Left renal cortex interstitium (tissue), 4 donors: ENCODE measurements around the gene FOLH1. TPM values are rescaled to one million over a fixed set of nuclear protein-coding genes. Genes with fewer than 3 reads are reported as not detected.
"Not testable (repeated sequence)": the region's sequence is repeated elsewhere in the genome, so short reads cannot be mapped to it uniquely, and the experiment has no call there.

Experiments used
- DNase-seq, 4 donors: peaks; one replicate each; pipeline ENCODE4 v3.0.0-alpha.2; 2013; ENCODE audit warnings: low read depth in 4 of 4, low spot score in 2 of 4, missing footprints in 1 of 4
- polyA plus RNA-seq, 4 donors: library from polyadenylated mRNA; unstranded; fragments of 120-200 nt; gene quantifications; one replicate each; pipeline ENCODE4 v1.2.1, GENCODE V29; 2013; ENCODE audit not compliant: insufficient read length in 4 of 4

FOLH1 gene
- polyA plus RNA-seq: 10 to 100 TPM; 14.9 to 23.4 (median 17.2) TPM

DNA sequence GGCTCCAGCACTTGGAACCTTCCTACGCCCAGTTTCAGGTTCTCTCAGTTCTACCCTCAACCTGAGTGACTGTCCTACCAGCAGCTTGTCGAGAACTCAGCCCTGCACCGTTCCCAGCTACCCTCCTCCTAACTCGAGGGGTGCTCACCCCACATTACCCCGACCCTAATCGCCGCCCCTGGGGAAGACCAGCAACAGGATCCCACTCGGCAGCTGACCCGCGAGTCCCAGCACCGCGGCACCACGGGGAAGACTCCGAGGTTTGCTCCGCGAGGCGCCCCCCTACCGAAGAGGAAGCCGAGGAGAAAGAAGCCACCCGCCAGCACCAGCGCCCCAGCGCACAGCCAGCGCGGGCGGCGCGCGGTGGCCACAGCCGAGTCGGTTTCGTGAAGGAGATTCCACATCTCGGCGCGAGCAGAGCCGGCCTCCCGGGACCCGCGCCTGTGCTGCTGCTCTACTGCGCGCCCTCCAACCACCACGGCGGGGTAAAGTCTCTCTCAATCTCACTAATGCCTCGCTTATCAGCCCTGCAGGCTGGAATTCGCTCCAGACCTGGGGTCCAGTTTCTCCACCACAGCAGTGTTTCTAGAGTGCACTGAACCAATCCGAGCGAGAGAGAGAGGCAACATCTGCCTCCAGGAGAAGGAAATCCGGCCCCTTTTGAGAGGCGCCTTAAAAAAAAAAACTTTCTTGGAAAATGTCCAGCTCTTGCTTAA lies at the start of gene FOLH1:
FOLH1 (minus strand) TSS at position 597 of the 716 bp plus-strand sequence; CDS start at position 404, 193 bp downstream.
- peak; percentile 36 to 71 (median 60) for DNase-seq

DNA sequence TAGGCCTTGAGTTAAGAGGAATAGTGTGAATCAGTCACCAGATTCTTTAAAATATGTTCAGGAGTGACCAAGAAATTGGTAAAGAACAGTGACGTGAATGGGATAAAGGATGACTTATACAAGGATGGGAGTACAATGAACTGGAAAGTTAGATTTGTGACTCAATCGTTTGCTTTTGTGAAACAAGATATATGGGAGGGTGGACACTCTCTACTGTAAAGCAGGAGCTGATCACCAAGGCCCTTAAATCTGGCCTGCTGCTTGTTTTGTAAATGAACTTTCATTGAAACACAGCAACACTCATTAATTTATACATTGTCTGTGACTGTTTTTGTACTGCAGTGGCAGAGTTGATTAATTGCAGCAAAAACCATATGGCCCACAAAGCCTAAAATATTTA lies 46.7 kb upstream of the FOLH1 start:
- not testable (repeated sequence) for DNase-seq

DNA sequence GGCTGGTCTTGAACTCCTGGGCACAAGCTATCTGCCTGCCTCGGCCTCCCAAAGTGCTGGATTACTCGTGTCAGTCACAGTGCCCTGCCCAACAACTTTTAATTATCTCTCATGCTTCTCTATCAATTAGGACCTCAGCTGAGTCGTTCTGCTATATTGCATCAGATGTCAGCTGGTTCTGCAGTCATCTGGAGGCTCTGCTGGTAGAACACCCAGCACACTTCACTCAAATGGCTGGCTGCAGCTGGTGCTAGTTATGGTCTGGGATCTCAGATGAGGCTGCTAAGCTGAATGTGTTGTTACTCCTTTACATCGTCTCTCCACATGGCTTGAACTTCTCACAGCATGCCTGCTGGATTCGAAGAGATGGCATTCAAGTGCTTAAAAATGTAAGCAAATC lies 42.8 kb upstream of the FOLH1 start:
- DNase-seq: not testable (repeated sequence)

DNA sequence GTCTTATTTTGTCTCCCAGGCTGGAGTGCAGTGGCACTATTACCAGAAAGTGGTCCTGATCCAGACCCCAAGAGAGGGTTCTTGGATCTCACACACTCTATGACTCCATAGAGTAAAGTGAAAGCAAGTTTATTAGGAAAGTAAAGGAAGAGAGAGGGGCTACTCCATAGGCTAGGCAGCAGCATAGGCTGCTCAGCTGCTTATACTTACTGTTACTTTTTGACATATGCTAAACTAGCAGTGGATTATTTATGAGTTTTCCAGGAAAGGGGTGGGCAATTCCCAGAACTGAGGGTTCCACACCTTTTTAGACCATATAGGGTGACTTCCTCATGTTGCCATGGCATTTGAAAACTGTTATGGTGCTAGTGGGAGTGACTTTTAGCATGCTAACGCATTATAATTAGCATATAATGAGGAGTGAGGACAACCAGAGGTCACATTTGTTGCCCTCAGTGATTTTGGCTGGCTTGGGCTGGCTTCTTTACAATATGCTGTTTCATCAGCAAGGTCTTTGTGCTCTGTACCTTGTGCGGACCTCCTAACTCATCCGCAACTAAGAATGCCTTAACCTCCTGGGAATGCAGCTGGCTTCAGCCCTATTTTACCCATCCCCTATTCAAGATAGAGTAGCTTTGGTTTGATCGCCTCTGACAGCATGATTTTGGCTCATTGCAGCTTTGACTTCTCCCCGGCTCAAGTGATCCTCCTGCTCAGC lies 42.2 kb upstream of the FOLH1 start:
- not testable (repeated sequence) for DNase-seq

DNA sequence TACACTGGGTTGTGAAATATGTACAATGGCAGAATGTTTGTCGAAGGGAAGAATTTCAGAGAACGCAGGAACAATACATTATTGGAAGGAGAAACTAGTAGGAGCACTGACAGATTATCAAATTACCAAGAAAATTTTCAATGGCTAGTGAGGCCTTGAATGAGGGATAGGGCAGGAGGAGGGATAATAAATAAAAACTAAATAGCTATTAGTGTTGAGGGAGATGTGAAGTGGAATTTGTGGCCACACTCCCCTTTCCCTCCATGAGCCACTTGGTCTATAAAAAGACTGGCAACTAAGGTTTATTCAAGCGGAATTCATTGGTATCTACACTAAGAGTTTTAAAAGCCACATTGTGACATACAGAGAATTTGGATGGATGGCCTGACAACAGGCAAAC lies 41.0 kb upstream of the FOLH1 start:
- DNase-seq: not testable (repeated sequence)

DNA sequence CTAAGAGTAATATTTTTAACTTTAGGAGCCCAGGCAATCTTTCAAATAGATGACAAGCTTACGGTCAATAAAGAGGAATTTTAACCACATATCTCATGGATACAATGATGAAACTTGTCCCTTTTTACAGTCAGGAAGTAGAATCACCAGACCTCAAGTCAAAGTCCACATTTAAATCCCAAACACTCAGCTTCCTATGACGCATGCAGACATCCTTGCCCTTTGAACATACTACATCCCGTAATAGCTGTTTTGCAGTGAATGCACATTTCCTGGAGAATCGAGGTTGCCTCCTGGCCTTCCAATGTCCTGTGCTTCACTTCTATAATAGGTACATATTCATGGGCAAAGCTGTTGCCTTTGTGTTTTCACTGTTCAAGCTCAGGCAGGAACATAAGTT lies 25.3 kb upstream of the FOLH1 start:
- DNase-seq: not testable (repeated sequence)

DNA sequence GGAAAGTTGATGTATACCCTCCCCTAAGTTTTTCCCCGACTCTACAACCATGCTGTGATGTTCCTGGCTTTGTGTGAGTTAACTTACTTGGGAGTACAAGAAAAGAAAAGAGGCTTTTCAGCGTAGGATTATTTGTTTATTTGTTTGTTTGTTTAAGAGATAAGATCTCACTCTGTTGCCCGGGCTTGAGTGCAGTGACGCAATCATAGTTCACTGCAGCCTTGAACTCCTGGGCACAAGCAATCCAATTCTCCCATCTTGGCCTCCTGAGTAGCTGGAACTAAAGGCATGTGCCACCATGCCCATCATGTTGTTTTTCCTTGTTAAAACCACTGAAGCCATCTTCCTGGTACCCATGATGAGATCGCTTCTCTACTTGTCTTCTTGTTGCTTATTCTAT lies 24.6 kb upstream of the FOLH1 start:
- not testable (repeated sequence) for DNase-seq

DNA sequence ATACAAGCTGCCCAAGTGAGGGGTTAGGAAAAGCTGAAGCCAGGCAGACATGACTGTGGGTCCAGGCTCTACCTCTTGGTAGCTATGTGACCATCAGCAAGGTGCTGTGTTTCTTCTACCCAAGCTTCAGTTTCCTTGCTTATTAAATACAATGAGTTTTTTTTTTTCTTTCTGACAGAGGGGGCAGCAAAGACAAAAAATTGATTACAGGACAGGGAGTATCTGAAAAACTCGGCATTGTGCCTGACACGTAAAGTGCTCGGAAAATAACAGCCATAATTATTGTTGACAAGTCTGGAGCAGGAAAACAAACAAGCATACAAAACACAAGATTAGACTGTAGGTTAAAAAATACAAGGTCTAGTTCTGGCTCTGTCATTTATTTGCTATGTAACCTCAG lies 23.3 kb upstream of the FOLH1 start:
- not testable (repeated sequence) for DNase-seq

DNA sequence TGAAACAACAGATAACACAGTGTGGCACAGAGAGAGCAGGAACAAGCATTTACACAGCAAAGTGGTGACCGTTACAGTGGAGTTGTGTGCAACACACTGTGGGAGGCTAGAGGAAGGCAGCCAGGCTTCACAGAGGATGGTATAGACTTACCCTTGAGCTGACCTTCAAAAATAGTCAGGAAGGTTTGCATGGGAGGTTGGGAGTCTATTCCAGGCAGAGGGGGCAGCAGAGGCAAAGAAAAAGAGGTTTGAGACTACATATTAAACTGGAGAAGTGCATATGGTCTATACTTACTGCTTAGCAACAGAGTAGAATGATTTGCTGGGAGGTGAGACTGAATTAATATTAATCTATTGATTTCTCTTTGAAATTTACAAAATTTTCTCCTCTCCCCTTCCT lies 22.1 kb upstream of the FOLH1 start:
- DNase-seq: not testable (repeated sequence)

DNA sequence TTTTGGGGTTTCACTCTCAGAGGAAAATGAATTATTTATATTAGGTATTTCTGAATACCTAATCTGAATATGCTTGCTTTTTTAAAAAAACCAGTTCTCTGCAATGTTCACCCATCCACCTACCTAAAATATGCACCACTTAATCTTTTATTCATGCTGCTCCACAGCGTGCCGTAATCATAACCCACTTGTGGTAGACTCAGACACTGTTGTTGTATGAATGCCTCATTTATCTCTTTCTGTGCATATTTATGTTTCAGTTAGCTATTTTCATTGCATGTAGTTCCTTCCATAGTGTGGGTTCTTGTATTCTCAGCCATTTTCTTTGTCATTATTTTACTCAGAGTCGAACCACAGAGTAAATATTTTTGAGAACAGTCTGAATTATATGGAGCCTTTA lies 21.6 kb upstream of the FOLH1 start:
- not testable (repeated sequence) for DNase-seq

DNA sequence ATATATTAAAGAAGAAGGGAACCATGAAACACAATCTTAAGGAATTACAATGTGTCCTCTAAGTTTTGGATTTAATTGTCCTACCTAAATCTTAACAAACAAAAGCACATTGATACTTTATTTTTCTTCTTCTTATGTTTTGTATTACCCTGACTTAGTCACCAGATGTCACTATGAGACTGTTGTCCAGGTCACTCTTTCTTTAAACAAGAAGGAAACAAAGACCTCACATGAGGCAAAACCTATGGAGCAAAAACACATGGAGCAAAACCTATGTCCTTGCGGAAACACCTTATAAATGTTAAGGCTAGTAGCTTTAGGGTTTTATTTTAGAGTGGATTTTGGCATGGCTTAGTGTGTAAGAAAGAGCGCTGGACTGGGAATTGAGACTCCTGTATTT lies 20.7 kb upstream of the FOLH1 start:
- DNase-seq: not testable (repeated sequence)

DNA sequence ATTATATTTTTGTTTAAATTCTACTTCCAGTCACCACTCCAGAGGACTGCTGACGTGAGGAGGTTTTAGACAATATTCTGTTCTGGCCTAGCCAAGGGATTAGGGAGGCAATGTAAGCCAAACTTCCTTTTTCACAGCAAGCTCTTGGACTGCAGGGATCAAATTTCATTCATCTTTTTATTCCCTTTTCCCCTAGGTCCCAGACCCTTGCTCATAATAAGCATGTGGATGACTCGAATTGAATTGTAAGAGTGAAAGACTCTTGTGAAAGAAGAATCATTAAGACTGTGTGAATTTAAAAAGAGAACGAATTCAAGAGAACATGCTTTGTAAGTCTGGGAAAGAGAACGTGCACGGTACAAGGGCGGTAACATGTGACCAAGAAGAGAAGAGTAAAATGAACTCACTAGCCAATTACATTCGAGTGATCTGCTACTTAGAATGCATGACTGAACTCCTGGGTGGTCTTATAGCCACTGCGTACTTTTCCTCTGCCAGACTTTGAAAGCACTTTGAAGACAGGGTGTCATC lies 16.9 kb upstream of the FOLH1 start:
- not testable (repeated sequence) for DNase-seq

DNA sequence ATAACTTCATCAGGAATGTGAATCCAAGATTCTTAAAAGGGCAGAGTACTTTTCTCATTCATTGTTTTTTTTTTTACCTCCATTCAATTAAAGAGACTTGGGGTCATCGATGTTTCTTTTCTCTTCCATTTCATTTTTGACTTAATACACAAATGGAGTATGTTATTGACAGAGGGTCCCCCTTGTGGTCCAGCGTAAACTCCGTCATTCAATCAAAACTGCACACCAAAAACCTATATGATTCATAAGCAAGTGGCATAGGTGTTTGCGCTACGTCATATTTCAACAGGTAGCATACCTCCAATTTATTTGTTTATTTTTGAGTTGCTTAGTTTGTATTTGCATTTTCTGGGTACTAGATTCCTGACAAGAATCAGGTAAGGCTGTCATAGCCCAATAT lies 12.7 kb upstream of the FOLH1 start:
- no peak for DNase-seq

DNA sequence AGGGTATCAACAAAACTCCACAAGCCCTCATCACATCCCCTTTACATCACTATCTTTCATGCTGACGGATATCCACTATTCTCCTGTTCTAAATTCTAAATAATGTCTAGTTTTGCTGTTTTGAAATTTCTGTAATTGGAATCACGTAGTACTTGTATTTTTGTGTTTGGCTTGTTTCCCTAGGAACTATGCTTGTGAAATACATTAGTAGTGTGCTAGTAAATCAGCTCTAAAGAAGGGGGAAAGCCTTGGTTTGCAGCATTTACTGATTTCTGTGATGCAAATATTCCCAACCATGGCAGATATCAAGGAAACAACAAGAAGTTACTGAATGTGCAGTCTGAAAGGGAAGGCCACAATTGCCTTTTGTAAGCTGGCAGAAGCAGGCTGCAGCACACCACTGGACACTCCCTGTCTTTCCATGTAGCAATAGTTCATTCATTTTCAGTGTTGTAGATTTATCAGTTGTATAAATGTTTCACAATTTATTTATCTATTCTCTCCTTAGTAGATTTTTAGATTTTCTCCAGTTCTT lies 4.7 kb upstream of the FOLH1 start:
- no peak for DNase-seq

DNA sequence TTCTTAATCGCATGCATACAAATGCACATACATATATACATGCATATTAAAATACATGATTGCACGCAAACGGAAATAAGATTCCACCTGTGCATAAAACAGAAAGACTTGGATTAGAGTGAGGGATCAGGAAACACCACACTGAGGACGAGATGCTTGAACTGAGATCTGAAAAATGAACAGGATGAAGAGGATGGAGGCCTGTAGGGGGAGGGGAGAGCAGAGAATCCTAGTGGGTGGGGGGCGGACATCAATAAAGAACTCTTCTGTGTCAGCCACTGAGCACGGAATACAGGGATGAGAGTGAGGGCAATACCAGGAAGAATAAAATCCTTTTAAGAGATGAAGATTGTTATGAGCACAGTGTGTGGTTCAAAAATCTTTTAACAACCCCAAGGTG lies 1.4 kb downstream of the FOLH1 start:
- DNase-seq: not testable (repeated sequence)

DNA sequence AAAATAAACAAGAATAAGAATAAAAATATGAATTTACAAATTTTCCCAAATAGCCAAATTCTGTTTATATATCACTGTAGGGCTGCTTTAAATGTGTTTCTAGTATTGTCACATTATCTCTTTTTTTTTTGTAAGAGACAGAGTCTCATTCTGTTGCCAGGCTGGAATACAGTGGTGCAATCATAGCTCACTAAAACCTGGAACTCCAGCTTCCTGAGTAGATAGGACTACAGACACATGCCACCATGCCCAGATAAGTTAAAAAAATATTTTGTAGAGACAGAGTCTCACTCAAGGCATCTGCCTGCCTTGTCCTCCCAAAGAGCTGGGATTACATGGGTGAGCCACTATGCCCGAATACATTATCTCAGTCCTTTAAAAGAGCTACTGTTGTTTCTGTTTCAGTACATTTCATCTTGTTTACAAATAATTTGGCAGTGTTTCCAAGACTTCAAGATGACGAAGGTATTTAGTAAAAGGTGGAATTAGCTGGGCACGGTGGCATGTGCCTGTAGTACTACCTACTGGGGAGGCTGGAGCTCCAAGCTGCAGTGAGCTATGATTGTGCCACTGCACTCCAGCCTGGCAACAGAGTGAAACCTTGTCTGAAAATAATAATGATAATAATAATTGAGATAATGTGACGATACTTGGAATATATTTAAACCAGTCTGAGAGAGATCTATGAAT lies 6.0 kb downstream of the FOLH1 start:
- no peak for DNase-seq

DNA sequence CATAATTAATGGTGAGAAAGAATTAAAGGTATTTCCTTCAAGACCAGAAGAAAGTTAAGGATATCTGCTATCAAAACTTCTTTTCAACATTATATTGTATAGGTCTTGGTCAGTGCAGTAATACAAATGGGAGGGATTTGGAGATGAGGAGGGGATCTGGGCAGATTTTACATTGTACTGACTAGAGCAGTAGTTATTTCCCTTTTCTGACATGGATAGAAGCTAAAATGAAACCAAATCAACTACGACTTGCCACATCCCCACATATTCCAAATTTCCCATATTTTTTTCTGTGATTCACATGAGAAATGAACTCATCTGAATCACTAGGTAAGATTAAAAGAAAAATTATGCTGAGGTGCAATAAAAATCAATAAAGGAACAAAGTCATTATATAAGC lies 11.6 kb downstream of the FOLH1 start:
- DNase-seq: not testable (repeated sequence)

DNA sequence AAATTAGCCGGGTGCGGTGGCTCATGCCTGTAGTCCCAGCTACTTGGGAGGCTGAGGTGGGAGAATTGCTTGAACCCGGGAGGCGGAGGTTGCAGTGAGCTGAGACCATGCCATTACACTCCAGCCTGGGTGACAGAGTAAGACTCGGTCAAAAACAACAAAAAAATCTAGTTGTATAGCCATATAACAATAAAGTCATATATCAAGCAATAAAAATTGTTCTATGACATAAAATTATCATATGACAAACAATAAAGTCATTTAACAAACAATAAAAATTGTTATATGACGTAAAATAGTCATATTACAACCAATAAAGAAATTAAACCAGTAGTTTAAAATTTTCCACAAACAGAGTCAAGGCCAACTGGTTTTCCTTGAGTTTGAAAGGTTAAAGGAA lies 12.4 kb downstream of the FOLH1 start:
- not testable (repeated sequence) for DNase-seq

DNA sequence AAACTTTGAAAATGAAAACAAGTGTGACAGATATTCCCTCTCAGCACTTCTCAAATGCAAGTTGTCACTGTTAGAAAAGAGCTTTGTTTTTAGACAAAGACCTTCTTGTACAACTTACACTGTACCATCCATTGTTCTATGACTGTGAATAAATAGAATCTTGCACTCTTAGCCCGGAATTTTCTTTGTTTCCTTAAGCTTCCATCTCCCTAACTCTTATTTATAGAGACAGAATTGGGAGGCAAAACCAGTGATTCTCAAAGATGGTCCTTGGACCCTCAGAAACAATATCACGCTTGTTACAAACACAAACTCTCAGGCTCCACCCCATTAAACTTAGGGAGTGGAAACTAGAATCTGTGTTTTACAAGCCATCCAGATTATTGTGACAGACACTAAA lies 18.1 kb downstream of the FOLH1 start:
- DNase-seq: not testable (repeated sequence)

DNA sequence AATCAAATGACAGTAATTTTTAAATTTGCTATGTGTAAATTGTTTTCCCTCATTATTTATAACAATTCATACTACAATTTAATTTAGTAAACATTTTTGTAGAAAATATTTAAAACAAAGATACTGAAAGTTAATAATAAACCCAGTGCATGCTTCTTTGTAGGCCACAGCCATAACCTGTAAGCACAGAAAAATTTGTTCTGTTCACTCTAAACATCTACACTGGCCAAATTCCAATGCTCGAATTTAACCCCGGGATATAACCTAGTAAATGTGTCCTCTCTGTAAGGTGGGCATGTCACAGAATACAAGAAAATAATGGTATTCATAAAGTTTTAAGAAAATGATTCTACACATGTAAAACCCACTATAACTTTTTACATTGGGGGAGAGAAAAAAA lies 22.2 kb downstream of the FOLH1 start:
- DNase-seq: not testable (repeated sequence)

DNA sequence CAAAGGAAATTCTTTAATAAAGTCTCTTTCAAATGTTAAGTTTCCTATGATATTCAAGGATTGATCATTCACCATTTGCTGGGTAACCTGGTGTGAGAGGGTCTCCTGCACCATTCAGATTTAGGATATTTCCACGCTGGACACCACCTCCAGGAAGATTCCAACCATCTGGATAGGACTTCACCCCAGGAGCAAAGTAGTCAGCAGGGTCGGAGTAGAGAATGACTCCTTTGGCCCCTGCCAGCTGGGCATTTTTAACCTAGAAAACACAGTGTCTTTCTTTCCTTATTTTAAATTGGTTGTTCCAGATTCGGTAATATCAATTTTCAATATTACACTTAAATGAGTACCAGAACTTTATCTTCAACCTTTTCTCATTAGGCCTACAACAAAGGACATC lies 22.8 kb downstream of the FOLH1 start:
- DNase-seq: not testable (repeated sequence)
